AG08395 (cell line): Measurements from ENCODE around the gene KRCC1.
"Not testable (repeated sequence)": the region's sequence is repeated elsewhere in the genome, so short reads cannot be mapped to it uniquely, and the experiment has no call there.

Source experiments
- DNase-seq: peaks from one replicate; pipeline ENCODE4 v3.0.0; 2012; ENCODE audit warnings: mixed read lengths, low spot score

The KRCC1 gene

GRCh38 chr2:88038263-88039105 lies 17.1 kb downstream of the KRCC1 start:
- peak; percentile 84 for DNase-seq

GRCh38 chr2:88036606-88037005 lies 19.0 kb downstream of the KRCC1 start:
- DNase-seq: no peak

GRCh38 chr2:88036182-88036581 lies 19.4 kb downstream of the KRCC1 start:
- DNase-seq: no peak

- no peak for DNase-seq
Measured at GRCh38 chr2:88032070-88032702, 23.4 kb downstream of the KRCC1 start.

GRCh38 chr2:88028931-88029330 lies 26.7 kb downstream of the KRCC1 start:
- DNase-seq: no peak

- no peak for DNase-seq
Measured at GRCh38 chr2:88027697-88028389, 27.7 kb downstream of the KRCC1 start.

GRCh38 chr2:88024509-88024908 lies 31.1 kb downstream of the KRCC1 start:
- no peak for DNase-seq

GRCh38 chr2:88022669-88022921 lies 33.0 kb downstream of the KRCC1 start:
- no peak for DNase-seq

GRCh38 chr2:88019985-88020384 lies 35.6 kb downstream of the KRCC1 start:
- no peak for DNase-seq

GRCh38 chr2:88018909-88019308 lies 36.7 kb downstream of the KRCC1 start:
- no peak for DNase-seq

DNA sequence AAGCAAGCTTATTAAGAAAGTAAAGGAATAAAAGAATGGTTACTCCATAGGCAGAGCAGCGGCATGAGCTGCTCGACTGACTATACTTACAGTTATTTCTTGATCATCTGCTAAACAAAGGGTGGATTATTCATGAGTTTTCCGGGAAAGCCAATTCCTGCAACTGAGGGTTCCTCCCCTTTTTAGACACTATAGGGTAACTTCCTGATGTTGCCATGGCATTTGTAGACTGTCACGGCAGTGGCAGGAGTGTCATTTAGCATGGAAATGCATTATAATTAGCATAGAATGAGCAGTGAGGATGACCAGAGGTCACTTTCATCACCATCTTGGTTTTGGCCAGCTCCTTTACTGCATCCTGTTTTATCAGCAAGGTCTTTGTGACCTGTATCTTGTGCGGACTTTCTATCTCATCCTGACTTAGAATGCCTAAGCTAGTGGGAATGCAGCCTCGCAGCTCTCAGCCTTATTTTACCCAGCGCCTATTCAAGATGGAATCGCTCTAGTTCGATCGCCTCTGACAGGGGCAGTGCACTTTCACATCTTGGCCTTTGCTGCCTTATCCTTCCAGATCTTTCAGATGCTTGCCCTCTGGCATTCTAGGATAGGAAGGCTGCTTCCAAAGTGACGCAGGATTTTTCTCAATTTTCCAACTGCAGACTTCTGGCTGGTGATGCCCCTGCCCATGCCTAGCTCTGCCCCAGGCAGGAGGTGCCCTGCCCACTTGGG lies 37.3 kb downstream of the KRCC1 start:
- not testable (repeated sequence) for DNase-seq

- not testable (repeated sequence) for DNase-seq
Measured at GRCh38 chr2:88017780-88018038, 37.9 kb downstream of the KRCC1 start.

- no peak for DNase-seq
Measured at GRCh38 chr2:88016960-88017779, 38.4 kb downstream of the KRCC1 start.

GRCh38 chr2:88016086-88016959 lies 39.3 kb downstream of the KRCC1 start, which contains the start of gene RNU2-63P:
RNU2-63P (minus strand) TSS chr2:88016547.
- peak; percentile 60 for DNase-seq

DNA sequence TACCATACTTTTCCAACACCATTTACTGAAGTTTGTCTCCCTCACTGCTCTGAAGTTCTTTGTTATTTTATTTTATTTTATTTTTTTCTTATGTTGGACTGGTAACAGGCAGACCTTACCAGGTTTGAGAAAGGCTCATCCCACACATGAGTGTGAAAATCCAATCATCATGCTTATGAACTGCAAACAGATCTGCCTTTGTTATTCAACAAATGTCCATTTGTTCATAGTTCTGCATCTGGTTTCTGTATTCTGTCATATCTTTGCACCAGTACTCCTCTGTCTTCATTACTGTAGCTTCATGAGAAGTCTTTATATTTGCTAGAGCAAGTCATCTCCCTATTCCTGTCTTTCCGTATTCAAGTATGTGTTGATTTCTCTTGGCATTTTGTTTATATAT lies 44.6 kb downstream of the KRCC1 start:
- no peak for DNase-seq

DNA sequence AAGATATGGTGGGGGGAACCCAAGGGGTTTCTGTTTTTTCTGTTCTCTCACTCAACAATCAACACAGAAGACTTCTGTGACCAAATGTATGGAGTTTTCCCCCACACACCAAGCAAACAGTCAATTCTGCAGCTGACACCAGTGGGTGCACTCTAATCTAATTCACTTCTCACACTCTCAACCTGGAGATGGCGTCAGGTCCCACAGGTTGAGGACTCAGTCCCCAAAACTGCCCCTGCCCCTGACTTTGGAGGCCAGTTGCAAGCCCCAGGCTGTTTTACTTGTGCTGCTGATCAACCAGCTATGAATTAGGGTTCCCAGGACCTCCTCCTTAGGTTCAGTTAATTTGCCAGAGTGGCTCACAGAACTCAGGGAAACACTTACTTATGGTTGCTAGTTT lies 45.4 kb downstream of the KRCC1 start:
- DNase-seq: no peak

- DNase-seq: no peak
Measured at GRCh38 chr2:88006912-88007439, 48.6 kb downstream of the KRCC1 start.

- no peak for DNase-seq
Measured at GRCh38 chr2:88005776-88006175, 49.8 kb downstream of the KRCC1 start.

- DNase-seq: no peak
Measured at GRCh38 chr2:88003074-88003755, 52.4 kb downstream of the KRCC1 start.

DNA sequence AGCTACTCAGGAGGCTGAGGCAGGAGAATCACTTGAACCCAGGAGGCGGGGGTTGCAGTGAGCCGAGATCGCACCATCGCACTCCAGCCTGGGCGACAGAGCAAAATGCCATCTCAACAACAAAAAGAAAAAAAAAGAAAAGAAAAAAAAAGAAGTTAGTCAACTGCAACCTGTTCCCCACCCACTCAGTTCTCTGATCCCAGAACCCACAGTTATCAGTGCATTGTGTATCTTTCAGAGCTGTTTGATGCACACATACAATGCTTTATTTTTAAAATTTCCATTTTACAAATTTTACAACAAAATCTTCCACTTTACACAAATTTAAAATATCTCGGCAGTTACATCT lies 53.2 kb downstream of the KRCC1 start:
- no peak for DNase-seq
